ENCODE results near the gene RTEL1.
"Not testable (repeated sequence)": the region's sequence is repeated elsewhere in the genome, so short reads cannot be mapped to it uniquely, and the experiment has no call there.

RTEL1 gene

DNA sequence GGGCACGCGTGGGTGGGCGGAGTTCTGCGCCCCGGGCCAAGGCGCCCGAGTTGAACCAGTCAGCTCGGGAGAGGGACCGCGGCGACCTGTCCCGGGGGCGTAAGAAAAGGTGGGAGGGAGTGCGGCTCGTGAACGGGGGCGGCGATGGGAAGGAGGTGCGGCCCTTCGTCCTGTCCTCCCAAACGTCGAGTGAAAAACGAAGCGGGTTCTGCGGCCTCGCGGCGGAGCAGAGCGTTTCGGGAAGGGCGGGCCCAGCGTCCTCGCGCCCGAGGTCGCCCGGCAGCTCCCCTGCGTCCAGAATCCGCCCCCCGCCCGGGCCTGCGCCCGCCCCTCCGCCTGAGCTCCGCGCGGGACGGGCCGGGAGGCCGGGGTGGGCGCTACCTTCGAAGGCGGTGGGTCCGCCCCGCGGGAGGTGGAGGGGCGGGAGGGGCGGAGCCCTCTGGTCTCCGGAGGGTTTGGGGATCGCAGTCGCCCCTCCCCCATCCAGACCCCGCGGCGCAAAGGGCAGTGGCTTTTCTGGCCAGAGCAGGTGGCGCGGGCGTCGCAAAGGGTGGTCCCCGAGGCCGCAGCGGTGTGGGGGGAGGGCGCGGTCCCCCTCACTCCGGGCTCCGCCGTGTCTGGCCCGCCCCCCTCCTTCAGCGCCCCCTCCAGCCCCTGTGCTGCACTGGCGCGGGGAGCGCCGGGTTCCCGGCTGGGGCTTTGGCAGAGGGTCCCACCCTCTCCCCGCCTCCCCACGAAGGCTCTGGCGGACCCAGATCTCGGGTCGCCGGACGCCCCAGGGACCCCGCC lies 5.7 kb upstream of the RTEL1 start:
- peak; percentile 61 for DNase-seq

GRCh38 chr20:63653041-63653973 lies 4.8 kb upstream of the RTEL1 start, which contains the start of gene STMN3:
STMN3 (minus strand) TSS chr20:63653424; CDS start chr20:63653345, 79 bp downstream.
- peak; percentile 96 for DNase-seq

DNA sequence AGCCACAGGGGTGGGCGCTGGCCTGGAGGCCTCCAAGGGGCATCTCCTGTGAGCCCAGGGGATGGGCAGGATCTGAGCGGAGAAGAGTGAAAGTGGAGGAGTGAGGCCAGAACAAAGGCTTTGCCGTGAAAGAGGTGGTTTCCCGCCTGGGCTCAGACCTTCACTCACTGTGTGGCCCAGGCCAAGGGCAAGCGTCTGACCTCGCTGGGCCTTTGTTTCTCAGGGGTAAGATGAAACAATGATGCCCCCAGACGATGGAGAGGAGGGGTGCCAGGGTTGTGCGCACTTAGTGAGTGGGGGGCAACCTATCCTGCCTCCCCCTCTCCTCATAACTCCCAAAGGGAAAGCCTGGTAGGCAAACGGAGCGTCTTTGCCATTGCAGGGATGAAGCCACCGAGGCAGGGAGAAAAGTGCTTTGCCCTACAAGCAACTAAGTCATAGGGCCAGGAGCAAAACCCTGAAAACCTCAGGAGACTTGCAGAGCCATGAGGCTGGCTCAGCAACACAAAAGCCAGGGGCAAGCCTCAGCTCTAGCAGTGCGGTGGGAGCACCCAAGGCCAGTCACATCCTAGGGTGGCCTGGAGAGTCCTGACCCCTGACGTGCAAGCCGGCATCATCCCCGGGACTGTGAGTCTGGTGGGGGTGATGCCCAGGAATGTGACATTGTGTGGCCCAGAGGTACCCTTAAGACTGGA lies 4.0 kb upstream of the RTEL1 start:
- DNase-seq, result no peak

DNA sequence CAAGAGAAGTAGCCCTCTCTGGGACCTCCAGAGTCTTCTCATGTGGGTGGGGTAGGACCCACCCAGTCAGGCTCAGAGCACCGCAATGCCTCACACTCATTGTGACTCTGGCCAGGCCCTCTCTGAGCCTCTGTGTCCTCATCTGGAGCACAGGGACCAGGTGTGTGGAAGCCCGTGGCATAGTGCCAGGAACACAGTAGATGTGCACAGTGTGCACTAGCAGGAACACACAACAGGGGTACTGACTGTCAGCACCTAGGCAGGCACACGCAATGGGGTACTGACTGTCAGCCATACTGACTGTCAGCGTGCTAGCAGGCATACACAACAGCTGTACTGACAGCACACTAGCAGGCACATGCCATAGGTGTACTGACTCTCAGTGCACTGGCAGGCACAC lies 2.9 kb upstream of the RTEL1 start:
- no peak for DNase-seq

- no peak for DNase-seq
Measured at GRCh38 chr20:63656451-63656850, 1.7 kb upstream of the RTEL1 start.

GRCh38 chr20:63657260-63657936 lies 714 bp upstream of the RTEL1 start:
- DNase-seq, result peak; percentile 46

DNA sequence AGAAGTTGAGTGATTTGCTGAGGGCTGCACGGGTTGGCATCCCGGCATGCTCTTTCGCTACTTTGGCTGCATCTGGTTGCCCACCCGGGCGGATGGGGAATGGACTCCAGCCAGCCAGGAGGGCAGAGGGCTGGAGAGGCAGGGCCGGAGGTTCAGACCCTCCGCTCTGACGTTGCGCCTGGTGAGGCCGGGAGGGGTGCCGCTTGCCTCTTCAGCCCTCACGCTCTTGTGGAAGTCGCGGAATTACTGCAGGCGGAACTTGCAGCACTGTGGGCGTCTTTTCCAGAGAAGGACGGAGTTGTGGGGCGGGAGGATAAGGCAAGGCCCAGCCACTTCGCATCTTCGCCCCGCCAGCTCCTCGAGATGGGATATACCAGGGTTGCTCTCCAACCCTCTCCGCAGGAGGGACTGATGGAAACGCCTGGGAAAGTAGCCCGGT lies 656 bp downstream of the RTEL1 start:
- peak; percentile 69 for DNase-seq

DNA sequence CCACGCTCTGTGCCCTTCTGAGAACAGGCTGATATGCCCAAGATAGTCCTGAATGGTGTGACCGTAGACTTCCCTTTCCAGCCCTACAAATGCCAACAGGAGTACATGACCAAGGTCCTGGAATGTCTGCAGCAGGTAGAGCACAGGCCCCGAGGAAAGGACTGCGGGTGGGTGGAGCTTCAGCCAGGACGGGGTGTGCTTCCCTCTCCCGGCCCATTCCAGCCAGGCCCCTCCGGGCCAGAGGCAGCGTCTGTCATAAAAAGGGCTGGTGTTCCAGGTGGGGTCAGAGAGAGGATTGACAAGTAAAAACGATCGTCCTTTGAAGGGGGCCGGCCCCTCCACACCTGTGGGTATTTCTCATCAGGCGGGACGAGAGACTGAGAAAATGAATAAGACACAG lies 1.3 kb downstream of the RTEL1 start:
- DNase-seq, result no peak

- not testable (repeated sequence) for DNase-seq
Measured at GRCh38 chr20:63660174-63660573, 2.1 kb downstream of the RTEL1 start.

GRCh38 chr20:63660622-63661021 lies 2.5 kb downstream of the RTEL1 start:
- DNase-seq, result no peak

- DNase-seq, result no peak
Measured at GRCh38 chr20:63661108-63661507, 3.0 kb downstream of the RTEL1 start.

- no peak for DNase-seq
Measured at GRCh38 chr20:63661959-63662812, 4.1 kb downstream of the RTEL1 start.

DNA sequence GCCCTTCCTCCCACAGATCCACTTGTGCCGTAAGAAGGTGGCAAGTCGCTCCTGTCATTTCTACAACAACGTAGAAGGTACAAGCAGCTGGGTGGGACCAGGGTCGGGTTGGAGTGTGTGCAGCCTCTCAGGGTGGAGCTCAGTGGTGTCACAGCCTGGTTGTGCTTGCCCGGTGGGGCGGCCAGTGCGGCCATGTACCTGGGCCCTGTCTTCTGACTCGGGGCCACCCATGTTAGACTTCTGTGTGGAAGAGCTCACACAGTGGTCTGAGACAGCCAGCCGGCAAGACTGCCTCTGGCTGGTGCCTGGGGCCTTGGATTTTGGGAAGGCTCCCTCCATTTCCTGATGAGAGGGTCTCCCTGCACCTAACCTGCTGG lies 4.7 kb downstream of the RTEL1 start:
- no peak for DNase-seq

DNA sequence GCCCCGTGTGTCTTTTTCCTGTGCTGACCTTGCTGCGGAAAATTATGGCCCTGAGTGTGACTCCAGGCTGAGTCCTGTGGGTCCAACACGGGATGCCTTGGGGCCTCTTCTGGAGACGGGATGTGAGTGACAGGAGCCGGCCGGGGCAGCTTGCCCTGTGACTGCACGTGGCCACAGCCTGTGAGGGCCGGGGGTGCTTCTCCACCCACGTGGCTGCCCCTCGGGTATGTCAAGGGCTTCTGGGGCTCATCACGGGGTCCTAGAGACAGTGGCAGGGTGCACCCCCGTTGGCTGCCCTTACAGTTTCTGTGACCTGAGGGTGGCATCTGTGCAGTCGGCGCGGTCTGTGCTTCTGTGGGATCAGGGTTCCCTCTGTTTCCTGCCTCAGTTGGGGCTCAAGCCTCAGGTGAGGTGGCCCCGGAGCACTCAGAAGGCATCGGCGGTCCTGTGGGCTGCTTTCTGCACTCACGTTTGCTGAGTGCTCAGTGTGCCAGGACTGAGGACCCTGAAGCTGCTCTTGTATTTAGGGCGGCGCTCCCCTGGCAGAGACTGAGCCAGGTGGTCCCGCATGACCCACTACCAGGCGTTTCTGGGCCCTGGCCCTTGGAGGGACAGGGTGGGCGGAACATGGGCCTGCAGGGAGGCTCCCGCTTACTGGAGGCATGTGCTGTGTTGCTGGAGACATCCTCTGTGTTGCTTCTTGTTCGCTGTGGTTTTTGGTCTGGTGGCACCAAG lies 5.4 kb downstream of the RTEL1 start:
- DNase-seq, result no peak

DNA sequence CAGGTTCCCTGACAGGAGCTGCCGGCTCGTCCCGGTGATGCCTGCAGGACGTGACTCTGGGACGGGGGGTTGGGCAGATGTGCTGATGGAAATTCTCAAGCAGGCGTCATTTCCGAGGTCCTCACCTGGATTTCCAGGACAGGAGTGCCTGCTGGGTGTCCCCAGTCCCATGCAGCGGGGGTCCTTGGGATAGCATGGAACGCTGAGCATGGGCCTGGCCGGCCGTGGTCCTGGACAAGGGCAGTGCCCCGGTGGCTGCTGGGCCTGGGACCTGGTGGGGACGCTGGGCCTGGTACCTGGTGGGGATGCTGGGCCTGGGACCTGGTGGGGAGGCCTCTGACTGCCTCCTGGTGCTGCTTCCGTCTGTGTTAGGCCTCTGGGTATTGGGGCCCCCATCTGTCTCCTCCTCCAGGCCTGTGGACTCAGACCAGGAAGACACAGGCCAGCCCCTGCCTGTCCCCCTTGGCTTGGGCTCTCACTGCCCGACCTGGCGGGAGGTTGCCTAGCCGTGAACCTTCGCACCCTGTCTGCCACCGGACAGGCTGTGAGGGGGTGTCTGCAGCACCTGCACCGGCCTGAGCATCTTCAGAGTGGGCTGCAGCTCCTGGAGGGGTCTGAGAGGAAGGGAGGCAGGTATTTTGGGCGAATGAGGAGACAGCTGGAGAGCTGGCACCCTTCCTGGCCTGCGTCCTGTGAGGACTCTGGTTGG lies 6.2 kb downstream of the RTEL1 start:
- DNase-seq, result no peak

DNA sequence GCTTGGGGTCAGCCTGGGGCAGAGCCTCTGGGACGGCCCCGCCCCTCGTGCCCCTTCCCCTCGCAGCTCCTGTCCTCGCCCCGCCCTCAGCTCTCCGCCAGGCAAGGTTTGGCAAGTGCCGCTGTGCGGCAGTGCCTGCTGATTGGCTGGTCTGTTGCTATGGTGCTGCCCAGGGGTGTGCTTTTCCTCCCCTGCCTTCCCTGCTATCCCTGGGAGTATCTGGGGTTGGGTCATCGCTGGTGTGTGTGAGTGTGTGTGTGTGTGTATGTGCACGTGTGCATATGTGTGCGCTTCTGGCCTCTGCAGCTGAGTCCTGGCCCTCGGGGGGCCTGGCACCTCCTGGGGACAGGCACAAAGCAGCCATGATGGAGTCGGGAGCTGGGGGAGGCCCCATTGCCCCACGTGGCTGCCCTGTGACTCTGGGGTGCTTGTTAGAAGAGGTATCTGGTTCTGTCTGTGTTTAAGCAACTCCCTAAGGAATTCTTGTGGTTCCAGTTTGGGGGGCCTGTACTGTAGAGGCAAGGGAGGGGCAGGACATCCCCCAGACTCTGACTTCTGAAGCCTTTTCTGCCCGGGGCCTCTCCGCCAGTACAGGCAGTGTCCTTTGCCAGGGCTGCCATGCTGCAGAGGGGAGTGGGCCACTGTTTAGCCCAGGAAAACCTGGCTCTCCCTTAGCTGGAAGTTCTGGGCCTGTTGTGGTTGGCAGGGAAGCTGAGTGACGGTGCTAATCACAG lies 6.9 kb downstream of the RTEL1 start:
- DNase-seq, result no peak

DNA sequence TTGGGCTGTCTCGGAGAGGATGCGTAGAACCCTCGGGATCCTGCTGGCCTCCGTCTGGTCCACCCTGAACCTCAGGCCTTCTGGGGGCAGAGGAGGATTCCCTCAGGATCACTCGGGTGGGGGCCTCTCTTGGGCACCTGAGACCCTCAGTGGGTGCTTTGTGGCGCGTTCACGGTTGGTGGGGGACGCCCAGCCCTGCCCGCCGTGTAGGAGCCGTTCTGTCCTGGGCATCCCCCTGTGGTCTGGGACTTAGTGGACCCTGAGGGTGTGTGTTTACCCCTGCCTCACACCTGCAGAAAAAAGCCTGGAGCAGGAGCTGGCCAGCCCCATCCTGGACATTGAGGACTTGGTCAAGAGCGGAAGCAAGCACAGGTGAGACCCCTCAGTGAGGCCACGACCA lies 7.6 kb downstream of the RTEL1 start:
- no peak for DNase-seq

- no peak for DNase-seq
Measured at GRCh38 chr20:63667858-63668257, 9.7 kb downstream of the RTEL1 start.

- no peak for DNase-seq
Measured at GRCh38 chr20:63668351-63668750, 10.2 kb downstream of the RTEL1 start.

- DNase-seq, result not testable (repeated sequence)
Measured at GRCh38 chr20:63671695-63672094, 13.6 kb downstream of the RTEL1 start.
